Germinal center (tissue), 1 donor: ENCODE results near the gene ANXA2.
A peak's percentile ranks its signal among the peaks of the same experiment; 100 is the strongest.

ENCODE experiments used
- DNase-seq: peaks from one replicate; pipeline ENCODE4 v3.0.0; 2012; ENCODE audit warnings: mixed read lengths, low spot score

Gene ANXA2

DNA sequence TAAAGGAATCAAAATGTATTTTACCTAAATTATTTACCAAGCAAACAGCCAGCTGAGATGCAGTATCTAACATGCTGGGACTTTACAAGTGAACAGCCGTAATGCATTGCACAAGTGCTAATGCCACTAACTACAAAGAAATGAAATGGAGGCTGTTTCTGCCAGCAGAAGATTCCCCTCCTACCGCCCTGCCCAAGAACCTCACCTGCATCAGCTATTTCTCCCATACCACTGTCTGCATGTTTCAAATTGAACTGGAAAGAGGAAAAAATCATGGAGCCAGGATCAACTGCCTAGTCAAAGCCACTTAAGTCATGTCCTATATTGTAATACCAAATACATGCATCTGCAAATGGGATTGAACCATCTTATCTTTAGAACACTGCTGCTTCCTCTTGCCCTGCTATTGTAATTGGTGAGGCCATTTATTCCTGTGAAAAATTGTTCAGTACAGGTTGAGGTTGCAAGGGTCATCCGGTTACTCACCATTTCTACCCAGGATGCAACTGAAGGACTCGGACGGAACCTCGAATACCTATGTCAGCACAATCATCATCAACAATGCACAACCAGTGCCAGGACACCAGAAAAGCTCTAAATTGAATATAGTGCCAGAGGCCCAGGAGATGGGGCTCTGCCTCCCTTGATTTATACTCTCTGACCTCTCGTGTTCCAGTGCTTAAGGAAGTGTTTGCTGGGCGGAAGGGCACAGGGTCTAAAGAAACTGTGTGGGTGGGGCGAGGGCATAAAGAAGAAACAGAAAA, 27.5 kb downstream of the ANXA2 start:
- DNase-seq, result no peak

DNA sequence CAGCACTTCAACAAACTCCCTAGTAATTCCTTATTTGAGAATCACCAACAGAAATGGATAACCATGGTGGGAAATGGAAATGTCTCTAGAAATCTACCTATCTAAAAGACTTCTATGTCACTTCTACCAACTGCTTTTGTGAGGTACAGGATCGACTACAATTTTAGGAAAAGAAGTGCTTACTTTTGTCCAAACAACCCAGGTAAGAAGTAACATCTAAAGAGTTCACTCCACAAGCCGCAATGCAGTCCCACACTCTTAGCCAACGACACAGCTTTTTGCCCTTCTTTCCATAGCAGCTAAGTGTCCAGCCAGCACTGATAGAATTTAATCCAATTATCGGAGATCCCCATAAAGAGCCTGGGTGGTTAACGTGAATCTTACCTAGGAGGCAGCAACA, 28.1 kb downstream of the ANXA2 start:
- no peak for DNase-seq

DNA sequence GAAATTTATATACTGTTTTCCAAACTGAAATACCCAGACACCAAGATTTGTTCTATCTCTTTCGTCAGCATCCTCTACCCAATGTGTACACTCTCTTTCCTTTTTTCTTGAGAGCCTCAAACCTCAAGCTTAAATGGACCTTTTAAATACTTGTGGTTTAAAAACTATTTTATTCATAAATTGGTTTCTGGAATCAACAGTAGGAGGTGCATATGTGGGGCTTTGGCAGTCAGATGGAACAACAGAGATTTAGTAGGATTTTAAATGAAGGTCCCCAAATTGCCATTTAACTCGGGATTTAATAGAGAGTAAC, 33.2 kb downstream of the ANXA2 start:
- DNase-seq, result no peak

DNA sequence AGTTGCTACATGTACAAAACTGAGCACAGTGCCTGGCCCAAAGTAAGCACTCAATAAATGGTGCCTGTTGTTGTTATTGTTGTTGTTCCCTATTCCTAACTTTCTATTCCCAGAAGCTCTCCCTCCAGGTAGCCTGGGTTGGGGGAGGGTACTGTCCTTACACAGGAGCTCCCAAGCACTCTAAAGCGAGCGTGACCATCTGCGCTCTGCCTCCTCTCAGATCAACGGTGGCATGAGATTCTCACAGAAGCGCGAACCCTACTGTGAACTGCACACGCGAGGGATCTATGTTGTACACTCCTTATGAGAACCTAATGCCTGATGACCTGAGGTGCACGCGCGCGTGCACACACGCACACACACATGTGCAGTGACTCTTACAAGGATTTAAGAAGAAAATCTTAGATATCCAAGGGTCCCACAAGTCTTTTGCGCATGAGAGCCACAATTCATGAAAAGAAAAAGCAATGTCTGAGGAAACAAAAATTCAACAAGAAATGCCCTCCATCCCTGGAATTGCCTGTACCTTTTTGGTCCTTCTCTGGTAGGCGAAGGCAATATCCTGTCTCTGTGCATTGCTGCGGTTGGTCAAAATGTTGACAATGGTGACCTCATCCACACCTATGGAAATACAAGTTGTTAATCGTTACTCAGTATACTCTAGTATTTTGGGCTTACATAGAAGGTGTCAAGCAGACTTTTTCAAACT, 33.7 kb downstream of the ANXA2 start:
- no peak for DNase-seq

DNA sequence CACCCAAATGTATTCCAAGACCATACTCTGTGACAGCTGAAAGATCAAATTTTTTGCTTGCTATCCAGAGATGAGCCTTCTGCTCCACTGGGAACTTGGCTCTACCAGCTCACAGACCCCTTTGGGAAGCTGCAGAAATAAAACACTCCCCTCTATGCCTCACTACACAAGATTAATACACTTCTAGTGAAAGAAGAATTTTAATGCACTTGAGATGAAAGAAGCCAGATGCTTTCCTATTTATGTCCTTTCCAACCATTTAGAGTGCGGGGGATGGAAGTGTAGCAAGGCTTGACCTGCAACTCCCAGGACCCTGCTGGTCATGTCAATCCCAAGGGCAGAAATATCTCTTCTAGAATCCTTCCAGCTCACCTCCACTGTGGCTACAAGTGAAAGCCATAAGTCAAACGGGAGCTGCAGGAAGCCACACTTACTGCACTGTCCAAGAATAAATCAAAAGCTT, 34.7 kb downstream of the ANXA2 start:
- no peak for DNase-seq

DNA sequence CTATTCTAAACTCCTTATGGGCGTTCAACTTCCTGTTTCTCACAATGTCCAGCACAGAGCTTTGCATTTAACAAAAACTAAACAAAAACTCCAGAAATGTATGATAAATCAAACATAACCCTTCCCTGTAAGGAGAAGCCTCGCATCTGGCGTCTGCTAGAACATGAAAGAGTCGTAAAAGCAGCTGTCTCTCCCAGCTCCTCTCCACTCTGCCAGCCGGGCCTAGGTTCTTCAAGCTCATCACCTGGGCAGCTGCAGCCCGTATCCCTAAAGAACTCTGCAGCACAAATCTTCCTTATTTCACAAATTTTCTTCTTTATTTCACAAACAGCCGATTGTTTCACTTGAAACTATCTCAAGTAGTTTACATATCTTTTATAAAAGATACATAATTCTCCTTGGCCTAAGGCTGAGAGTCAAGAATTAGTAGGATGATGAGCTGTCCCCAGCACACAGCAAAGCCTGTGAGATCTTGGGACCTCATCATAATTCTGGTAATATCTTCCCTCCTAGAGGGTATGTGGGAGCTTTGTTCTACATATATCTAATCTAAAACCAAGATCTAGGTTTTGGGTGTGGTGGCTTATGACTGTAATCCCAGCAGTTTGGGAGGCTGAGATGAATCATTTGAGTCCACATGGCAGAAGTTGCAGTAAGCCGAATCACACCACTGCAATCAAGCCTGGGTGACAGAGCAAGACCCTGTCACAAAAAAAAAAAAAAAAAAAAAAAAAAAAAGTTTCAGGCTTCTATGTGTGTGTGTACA, 35.3 kb downstream of the ANXA2 start:
- DNase-seq, result no peak

DNA sequence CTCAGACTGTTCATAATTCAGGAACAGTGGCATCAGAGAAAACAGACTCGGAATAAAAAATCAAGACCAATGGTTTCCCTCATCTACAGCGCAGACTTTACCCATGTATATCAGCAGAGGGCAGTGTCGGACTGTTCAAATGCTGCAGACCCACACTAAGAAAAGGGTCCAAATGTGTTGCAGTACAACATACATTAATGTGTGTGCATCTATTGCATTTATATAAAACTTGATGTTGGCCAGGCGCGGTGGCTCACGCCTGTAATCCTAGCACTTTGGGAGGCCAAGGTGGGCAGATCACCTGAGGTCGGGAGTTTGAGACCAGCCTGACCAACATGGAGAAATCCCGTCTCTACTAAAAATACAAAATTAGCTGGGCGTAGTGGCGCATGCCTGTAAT, 38.0 kb downstream of the ANXA2 start:
- peak; percentile 52 for DNase-seq

DNA sequence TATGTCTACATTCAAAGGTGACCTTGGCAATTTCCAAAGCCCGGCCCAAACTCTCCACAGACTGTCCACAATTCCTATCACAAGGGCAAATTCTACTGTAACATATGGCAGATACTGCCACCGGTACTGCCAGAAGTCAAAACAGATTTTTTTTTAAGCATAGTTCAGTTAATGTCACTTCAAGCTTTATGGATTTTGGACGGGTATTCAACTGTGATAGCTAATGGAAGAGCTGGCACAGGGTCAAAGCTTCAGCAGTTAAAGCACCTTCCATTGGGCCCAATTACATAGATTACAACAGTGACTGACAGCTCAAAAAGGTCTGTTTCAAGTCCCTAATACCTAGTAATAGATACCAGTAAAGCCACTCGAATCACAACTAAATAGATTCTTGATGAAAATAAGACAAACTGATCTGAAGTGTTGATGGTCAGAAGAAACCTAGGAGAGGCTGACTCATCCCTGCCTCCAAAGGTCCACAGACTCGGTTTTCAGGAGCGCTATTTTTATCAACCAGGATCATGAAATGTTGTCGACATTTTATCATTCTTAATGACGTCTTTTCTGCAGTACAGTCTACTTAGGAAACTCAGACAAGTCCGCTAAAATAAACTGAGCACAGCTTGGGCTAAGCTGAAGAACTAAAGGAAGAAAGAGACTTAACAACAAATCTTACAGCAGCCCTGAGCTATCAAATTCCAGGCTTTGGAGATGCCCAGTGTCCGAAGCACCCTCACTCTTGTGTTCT, 38.7 kb downstream of the ANXA2 start:
- no peak for DNase-seq

DNA sequence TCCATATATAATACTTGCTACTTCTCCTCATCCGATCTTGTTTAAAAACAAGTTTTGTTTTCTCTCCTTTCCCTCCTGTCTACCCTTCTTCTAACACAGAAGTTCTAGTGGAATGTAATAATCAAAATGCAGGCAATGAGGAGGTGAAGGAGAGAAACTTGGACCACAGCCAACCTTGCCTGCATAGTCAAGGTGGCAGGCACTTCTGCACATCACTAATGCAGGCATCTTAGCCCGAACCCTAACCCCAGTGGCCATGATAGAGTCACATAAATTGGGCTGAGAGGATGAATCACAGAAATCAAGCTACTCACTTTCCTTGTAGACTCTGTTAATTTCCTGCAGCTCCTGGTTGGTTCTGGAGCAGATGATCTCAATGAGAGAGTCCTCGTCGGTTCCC, 41.0 kb downstream of the ANXA2 start:
- no peak for DNase-seq

DNA sequence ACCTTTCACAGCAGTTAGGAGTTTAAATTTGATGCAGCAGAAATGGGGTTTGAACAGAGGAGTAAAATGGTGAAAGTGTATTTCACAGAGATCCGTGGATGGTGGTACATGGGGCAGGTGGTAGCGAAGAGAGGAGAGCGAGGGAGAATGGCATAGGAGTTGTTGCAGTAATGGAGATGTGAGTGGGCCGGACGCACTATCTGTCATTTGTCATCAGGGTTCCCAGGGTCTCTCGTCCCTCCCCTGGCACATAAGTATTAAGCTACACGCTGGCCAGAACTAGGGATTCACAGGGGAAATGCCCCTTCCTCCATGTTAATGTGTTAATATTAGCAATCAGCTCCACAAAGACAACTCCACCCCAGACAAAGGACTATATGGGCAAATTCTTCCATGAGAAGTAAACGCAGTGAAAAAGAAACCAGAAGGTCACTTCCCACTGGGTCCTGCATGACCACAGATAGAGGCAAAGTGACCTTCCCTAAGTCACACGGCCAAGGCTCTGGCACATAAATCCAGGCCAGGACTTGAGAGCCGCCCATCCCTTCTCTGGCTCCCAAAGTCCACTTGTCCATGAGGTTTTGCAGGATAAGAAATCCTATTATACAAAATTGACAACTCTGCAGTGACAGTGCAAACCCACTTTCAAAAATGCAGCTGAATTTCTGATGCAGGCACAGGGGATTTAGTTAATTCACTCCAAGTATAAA, 42.5 kb downstream of the ANXA2 start:
- no peak for DNase-seq

DNA sequence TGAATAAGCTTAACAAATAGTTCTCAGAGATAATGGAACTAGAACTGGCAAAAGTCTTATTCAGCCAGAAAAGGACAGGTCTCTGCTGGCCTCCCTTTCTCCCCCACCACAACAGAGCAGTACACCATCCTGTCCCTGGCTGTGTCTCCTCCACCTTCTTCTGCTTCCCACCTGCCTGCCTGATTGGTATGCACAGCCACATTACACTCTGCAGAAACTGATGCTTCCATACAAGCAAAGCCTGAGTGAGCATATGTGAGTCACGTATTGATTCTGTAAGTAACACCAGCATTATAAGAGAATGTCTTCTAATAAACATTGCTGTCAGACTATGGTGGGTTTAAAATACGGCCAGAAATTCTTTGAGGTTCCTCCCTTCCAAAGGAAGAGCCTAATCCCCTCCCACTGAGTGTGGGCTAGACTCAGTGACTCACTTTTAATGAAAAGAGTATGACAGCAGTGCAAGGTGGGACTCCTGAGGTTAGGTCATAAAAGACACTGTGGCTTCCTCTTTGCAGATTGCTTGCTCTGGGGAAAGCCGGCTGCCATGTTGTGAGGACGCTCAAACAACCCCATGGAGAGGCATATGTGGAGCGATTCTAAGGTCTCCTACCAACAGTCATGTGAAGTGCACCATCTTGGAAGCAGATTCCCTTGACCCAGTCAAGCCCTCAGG, 44.4 kb downstream of the ANXA2 start:
- no peak for DNase-seq

DNA sequence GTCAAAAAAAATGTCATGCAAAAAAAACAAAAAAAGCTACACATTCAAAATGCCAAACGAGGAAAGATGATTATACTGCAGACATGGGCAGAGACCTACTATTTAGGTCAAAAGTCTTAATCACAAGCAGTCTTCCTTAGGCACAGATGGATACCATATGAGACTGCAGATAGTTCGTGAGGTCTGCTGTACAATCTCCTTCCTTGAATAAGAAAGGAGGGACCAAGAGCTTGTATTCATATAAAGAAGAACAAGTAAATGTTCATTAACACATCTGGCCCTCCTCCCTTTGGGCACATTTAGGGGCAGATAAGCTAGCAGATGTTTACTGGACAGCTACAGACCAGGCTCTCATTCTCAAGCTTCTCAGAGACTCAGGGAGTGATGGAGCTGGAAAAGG, 45.3 kb downstream of the ANXA2 start:
- no peak for DNase-seq

DNA sequence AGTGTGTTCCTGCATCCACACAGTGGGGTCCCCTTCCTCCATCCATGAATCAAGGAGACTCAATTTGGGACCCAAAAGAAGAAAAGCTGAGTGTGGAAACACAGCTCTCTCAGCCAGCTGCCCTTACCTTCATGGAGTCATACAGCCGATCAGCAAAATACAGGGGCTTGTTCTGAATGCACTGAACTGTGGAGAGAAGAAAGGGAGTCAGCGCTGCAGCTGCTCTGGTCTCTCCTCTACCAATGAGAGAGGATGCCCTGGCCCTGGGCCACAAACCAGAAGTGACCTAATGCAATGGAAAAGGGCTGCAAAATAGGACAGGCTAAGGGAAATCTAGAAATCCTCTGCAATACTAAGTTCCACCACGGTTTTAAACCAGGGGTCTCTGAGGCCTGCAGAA, 46.7 kb downstream of the ANXA2 start:
- no peak for DNase-seq

DNA sequence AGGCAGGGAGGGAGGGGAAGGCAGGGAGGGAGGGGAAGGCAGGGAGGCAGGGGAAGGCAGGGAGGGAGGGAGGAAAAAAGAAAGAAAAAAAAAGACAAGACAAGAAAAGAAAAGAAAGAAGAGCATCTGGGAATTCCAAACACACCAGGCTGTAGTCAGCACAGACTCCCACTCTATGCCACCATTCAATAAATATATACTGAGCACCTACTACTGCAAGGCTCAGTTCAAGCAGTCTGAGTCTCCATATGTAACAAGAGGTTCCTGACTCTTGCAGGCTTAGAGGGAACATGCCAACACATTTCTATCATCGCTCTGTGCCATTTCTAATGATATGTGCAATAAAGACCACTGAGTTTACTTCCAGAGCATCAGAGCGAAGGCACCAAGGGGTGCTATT, 47.7 kb downstream of the ANXA2 start:
- no peak for DNase-seq

DNA sequence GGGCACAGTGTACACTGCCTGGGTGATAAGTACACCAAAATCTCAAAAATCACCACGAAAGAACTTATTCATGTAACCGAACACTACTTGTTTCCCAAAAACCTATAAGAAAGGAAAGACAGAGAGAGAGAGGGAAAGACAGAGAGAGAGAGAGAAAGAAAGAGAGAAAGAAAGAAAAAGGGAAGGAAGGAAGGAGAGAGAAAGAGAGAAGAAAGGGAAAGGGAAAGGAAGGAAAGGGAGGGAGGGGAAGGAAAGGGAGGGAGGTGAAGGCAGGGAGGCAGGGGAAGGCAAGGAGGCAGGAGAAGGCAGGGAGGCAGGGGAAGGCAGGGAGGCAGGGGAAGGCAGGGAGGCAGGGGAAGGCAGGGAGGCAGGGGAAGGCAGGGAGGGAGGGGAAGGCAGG, 48.2 kb downstream of the ANXA2 start:
- no peak for DNase-seq

DNA sequence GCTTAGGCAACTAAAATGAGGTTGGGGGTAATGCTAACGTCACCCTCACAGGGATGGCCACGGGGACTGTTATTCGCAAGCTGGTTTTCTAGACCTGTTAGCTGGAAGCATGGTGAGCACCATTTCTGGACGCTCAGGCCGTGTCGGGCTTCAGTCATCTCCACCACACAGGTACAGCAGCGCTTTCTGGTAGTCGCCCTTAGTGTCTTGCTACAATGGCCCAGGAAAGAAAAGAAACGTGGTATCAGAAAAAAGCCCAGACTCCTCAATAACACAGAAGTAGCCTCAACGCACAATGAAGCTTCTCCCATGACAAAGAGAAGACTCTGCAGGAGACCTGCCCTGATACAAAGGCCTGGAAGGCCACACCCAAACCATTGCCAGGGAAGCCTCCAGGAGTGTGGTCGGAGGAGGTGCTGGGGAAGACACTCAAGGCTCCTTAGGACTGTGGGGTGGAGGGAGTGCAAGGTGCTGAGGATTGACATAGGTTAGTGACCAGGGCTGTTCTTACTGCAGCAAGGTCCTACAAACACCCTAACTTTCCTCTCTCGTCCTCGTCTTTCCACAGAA, 50.2 kb downstream of the ANXA2 start:
- DNase-seq, result no peak

DNA sequence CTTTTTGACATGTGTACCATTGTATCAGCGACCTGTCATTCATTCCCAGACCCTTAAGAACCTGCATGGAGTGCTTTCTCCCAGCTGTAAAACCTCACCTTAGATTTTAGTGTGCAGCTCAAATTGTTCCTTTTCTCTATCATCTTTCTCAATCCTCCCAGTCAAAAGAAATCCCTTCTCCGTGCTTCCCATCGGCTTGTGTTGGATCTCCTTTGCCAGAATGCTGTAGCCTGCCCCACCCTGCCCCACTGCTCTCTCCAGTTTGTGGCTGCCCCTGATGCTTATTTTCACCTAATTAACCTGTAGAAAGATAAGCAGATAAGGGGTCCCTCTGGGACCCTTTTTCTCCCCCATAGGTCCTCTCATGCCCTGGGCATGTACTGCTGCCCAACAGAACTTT, 51.1 kb downstream of the ANXA2 start:
- no peak for DNase-seq

DNA sequence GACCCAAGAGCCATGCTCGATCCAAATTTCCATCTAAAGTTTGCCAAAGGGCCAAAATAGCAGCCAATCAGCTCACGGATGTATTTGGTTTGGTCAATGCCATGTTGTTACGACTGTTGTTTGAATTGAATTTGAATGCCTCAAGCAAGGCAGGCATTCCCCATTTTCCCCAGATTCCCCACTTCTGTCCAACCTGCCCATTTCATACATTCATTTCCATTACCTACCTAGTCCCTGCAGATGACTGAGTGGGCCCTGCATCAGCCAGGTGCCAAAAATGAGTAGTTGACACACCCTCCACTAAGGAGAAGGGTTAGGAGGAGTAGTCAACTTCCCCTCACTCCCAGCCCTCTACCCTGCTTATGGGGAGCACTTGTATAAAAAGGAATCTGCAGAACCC, 51.7 kb downstream of the ANXA2 start:
- DNase-seq, result no peak

DNA sequence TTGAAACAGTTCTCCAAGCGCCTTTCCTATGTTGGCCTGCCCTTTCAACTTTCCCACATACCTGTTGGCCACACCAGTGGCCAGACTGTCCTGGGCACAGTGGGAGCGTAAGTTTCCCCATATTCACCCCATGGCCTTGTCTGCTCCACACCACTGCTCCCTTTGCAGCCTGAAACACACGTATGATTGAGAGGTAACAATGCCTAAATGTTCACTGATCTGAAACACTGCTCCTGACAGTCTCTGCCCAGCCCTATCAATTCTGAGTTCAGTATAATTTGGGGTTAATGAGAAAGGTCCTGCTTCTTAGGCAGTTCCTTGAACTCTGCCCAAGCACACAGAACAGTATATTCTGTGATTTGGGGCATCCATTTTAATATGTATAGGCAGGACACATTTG, 52.2 kb downstream of the ANXA2 start:
- DNase-seq, result no peak

DNA sequence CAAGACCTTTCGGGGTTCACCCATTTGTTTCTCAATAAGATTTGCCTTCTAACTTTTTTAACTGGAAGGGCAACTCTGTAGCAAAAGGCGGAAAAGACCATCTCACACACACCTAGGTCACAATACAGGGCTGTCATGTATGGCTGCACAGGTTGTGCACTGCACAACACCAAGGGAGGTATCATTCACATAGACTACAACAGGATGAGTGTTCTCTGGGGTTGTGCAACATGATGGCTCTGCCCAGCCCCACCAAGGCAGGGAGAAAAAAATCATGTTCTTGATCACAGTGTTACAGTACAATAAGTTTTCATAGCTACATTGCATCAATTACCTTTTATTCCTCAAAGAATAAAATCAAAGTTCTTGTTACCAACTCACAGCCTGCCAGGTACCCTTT, 52.8 kb downstream of the ANXA2 start:
- no peak for DNase-seq

DNA sequence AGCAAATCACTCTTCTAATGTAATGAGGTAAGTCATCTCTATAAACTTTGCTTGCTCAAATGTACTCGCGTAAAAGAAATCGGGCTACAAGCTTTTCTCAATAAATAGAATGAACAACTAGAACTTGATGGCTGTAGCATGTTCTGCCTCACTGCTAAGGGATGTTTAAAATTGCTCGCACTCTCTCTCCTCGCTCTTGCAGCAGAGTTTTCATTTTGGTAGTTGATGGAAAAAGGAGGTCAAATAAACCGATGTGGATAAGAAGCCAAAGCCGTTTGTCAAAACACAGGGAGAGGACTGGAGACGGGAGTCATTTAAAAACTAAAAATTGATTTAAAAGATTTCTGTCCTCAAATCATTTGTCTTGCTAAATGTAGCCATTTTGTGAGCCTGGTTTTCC, 53.3 kb downstream of the ANXA2 start:
- DNase-seq, result no peak
